Muscle of back (tissue), 11 donors: ENCODE measurements around the gene SNTG2. TPM values are rescaled to one million over a fixed set of nuclear protein-coding genes. Genes with fewer than 3 reads are reported as not detected.

ENCODE experiments used
- DNase-seq, 3 donors: peaks; one replicate each; pipeline versions ENCODE4 v3.0.0 to v3.0.0-alpha.2; 2013
- polyA plus RNA-seq, 10 donors: library from polyadenylated mRNA; unstranded; fragments of 120-200 nt; gene quantifications; one replicate each; pipeline ENCODE4 v1.2.1, GENCODE V29; 2013; ENCODE audit not compliant: insufficient read length in 10 of 10

The SNTG2 gene
- polyA plus RNA-seq, 10 donors: 0.16 to 0.62 (median 0.45) TPM; not detected in 2

DNA sequence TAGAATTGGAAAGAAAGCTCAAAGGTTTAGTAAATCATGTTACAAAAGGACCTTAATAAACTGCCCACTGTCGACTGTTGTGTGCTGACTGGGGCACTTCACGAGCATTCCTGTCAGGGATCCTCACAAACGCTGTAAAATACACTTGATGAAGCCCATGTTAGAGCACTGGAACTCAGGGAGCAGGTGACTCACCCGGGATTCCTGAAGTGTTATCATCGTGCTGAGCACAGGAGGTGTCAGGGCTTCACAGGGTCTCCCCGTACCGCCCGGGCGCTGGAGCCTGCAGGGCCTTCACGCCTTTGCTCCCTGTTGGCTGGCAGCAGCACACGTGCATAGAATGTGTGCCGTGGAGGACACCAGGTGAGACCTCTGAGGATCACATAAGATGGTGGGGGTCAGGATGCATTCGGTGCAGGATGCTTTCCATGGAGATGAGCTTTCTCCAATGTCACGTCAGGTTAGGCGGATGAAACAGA, 187.3 kb downstream of the SNTG2 start:
- DNase-seq: no peak

DNA sequence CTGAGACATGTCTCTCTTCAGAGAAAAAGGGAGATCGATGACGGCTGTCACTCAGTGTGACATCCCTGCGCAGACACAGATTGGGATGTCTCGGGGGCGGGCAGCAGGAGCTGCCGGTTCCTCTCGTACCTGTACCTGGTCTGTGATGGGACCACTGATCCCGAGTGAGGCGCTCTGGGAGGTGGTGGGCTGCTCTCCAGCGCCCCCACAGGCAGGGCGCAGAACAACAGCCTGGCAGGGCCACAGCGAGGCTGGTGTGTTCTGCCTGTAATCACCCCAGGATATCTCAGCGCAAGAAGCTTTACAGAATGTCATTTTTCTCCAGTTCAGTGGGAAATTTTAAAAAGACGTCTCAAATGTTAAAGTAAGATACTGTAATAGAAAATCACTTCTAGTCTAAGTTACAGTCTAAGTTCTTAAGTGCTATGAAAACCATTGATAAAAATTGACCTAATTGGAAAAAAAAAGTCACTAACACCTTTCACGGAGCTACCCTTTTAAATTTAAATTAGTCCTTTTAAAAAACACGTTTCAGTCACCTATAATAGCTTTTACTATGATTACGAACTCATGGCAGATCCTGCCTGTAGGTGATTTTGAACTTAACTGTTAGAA, 189.8 kb downstream of the SNTG2 start:
- no peak for DNase-seq

DNA sequence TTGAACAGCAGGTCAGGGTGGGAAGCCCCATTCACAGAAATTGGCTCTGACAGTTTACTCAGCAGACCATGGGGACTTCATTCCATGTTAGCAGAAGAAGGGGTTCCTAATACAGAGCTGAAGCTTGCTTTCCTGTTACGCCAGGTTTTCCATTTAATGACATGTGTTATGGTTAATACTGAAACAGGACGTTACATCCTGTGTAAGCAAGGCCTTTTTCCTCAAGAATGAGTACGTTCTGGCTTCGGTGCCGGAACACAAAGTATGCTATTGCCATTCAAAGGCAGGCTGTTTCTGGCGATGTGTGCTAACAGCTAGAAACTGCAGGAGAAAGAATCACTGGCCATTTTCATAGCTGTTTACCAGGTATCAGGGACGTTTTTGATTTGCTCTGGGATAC, 190.4 kb downstream of the SNTG2 start:
- DNase-seq: peak in 1 of 3 donors; percentile 43

DNA sequence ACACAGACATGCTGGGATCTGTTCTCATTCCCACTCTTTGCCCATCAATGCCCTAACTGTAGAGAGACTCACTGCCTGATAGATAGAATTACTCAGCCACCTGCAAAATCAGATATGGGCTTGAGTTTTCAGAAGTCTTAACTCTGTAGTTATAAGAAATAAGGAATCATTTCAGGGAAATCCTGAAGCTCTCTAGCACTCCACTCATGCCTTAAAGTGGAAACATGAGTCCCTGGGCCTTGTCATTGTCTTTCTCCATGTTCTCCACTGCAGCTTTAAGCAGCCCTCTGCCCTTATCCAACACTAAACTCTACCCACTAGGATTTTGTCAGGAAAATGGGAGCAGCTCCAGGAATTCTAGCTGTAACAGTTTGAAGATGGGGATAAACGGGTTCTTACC, 192.5 kb downstream of the SNTG2 start:
- DNase-seq: no peak

DNA sequence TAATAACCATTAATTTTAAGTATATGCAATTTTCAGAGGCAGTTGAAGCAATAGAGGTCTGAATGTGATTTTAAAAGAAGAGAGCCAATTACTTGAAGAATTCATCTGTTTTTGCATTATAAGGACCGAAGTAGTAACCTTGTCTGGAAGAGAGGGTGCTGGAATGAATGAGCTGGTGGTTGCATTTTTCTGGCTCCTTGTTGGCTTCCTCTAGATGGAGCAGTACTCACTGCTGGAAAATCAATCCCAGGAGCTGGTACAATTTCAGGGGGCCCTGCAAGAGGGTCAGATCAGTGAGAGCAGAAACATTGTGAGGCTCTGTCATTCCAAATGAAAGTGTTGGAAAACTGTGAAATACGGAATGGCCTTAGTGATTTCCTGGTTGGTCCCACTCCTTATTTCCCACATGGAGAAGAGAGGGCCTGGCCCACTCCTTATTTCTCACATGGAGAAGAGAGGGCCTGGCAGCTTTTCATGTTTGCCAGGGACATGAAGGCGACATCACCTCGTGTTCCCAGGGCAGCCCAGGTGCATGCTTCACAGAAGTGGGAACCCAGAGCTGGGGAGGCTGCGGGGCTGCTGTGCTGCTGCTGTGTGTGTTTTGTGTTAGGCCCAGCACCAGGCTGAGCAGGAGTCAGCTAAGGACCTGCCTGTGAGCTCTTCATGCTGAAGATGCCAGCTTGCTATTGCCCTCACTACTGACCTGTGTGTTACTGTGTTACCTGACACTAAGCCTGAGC, 197.4 kb downstream of the SNTG2 start:
- no peak for DNase-seq

DNA sequence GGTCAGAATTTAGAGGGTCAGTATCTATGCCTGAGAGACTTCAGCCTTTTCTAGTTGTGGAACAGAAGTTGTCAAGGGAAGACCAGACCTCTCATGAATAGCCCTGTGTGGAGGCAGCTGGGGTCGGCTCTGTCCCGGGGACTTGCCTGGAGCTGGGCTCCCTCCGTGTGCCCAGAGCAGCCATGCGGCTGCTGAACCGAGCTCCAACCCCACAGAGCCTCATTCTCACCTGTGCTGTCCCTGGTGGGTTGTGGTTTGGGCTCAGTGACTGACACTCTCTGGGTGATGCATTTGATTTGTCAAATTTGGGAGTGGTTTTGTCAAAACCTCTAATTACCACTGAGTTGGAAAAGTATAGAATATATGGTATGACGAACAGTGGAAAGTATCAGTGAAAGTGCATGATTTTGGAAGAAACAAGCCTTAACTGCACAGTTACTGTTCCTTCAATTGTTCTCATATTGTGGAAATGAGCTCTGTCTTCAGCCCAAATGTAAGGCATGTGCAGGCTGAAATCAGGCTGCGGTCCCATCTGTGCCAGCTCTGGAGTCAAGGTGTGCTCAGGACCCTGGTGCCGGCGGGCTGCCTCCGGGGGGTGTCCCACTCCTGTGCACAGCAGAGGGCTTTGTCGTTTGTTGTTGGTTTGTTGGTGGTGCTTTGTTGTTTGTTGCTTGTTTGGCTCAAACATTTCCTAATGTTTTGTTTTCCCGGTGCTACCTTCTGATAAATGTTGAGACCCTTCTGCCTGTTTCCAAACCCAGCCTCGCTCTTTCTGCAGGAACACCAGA, 200.3 kb downstream of the SNTG2 start:
- DNase-seq: no peak

DNA sequence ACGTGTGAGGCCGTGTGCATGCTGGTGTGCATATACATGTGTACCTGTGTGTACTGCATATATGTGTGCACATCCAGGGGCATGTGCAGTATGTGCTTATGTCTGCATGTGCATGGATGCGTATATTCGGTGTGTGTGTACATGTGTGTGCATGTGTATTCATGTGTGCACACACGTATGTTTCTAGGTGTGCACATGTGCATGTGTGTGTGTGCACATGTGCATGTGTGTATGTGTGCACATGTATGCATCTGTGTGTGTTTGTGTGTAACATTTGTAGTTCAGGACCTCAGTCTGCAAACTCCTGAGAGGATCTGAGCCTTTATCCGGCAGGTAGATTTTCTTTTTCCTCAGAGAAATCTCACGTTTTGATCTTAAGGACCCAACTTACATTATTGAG, 201.7 kb downstream of the SNTG2 start:
- DNase-seq: no peak

DNA sequence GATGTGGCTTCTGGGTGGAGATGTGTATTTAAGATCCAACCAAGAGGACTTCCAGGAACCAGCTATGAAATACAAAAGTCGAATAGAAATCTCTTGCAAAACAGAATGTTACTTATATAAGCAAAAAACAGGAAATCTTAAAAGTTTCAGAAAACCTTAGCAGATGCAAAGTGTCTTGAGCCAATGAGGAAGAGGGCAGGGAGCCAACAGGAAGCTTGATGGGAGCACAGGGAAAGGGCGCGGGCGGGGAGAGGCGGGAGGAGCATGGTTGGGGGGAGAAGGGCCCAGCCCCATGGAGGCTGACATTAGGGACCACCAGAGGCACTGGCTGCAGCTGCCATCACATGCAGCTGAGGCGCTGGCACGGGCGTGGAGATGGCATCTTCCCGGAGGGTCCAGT, 203.3 kb downstream of the SNTG2 start:
- DNase-seq: peak; percentile 25 to 80 (median 76)

DNA sequence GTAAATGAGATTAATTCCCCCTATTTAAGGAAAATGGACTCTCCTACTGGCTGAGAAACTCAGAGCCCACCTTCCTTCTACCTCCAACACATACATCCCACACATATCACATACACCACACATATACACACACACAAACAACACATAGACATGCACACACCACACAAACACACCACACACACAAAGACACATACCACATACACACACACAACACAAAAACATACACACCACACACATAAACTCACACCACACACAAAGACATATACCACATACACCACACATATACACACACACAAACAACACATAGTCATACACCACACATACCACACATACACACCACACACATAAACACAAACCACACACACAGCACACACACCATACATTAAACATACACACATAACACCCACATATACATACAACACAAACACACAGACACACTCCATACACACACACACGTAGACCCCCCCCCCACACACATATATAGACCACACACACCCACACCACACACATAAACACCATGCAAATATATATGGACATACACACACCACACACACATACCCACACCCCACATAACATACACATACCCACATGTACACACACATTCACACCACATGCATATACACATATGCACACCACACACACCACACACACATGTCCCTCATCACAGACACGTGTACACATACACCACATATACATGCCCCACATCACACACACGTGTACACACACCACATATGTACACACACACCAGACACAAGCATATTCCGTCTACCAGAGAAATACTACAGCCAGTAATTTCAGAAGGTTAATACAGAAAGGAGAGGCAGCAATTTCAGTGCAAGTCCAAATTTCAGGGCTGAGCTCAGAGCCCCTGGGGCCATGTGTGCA, 204.3 kb downstream of the SNTG2 start:
- DNase-seq: no peak

DNA sequence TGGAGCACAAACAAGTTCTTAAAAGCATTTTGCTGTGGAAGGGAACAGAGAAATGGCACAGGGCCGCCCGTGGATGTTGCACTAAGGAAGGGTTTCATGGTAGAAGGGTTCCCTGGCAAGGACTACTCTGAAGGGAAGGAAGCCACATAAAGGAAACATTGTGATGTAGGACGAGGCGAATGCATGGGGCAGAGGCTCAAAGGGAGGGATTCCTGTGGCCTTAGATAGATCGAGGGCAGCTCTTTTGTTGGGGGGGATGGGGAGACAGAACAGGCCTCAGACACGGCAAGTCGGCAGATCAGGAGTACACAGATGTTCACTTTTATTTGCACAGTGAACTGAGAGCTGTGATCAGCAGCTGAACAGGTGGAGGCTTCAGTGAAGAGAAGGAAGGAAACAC, 205.4 kb downstream of the SNTG2 start:
- no peak for DNase-seq

DNA sequence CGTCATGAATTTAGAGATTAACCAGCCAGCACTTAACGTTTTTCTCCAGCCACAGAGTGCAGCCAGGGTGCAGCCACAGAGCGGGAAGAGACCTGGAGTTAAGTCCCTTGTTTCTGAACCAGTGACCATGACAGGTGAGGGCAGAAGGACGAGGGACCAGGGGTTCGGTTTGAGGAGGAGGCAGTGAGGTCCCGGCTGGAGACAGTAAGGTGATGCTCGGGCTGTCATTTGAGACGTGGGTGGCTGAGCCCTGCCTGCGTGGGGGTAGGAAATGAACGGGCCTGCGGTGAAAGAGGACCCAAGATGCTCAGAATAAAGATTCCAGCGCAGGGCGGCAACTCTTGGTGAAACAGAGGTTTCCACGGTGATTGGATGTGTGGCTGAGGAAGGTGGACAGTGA, 205.9 kb downstream of the SNTG2 start:
- DNase-seq: no peak

DNA sequence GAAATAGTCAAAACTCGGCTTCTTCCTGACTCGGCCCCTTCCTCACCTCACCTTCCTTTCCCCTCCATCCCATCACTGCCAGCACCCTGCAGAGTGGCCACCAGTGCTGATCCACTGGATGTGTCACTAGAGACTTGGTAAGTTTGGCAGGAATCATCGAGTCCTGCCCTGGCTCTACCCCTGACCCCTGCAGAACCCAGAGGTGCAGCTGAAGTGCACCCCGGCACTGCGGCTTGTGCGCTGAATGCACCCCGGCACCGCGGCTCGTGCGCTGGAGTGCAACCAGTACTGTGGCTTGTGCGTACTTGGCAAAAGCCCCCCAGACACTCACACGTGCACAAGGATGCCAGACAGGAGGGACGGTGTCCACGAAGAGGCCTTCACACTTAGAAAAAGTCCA, 206.5 kb downstream of the SNTG2 start:
- DNase-seq: no peak

DNA sequence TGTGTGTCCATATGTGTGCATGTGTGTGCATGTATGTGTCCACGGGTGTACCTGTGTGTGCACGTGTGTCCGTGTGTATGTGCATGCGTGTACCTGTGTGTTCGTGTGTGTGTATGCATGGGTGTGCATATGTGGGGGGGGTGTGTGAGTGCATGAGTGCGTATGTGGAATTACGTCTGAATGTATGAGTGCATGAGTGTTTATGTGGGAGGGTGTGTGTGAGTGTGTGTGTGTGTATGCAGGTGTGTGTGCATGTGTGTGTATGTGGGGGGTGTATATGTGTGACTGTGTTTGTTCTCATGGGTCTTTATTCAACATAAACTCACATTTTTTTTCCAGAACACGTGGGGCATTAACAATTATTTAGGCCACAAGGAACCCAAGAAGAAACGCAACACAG, 208.4 kb downstream of the SNTG2 start:
- DNase-seq: no peak

DNA sequence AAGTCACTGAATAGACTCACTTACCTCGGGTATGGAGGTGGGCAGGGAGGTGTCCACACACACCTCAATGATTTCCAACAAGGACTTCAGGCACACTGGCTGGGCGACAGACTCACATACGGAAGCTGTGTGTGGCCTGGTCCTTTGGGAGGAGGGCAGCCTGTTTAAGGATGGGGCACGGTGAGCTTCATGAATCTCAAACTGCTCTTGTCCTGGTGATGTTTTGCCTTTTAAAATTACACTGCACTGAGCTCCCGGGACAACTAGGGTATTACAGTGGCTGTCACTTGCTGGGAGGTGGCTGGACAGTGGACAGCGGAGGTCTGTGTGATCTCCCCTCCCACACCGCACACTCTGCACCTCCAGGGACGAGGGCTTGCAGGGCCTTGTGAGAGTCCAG, 211.6 kb downstream of the SNTG2 start:
- no peak for DNase-seq

DNA sequence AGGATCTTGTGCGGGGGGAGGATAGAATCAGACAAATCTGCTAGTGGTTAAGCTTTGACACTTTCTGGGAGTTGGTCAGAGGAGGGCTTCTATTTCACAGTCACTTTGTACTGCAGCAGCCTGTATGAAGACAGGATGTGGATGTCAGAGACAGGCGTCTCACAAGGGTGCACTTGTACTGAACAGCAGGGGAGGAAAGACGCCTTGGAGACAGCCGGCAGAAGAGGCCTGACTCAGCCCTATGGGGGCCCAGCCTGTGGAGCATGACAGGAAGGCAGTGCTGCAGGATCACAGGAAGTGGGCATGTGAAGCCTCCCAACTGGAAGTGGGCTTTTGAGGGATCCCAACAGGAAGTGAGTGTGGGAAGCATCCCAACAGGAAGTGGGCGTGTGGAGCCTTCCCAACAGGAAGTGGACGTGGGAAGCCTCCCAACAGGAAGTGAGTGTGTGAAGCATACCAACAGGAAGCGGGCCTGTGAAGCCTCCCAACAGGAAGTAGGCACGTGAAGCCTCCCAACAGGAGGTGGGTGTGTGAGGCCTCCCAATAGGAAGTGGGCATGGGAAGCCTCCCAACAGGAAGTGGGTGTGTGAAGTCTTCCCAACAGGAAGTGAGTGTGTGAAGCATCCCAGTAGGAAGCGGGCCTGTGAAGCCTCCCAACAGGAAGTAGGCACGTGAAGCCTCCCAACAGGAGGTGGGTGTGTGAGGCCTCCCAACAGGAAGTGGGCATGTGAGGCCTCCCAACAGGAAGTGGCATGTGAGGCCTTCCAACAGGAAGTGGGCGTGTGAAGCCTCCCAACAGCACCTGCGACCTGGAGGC, 212.3 kb downstream of the SNTG2 start:
- DNase-seq: no peak

DNA sequence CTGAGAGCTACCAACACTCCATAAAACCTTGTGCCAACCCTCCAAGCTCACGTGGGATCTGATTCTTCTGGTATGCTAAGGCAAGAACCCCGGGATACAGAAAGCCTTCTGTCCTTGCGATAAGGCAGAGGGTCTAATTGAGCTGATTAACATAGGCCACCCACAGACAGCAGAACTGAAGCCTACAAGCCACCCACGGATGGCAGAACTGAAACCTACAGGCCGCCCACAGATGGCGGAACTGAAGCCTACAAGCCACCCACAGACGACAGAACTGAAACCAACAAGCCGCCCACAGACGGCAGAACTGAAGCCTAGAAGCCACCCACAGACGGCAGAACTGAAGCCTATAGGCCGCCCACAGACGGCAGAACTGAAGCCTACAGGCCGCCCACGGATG, 216.3 kb downstream of the SNTG2 start:
- DNase-seq: no peak

DNA sequence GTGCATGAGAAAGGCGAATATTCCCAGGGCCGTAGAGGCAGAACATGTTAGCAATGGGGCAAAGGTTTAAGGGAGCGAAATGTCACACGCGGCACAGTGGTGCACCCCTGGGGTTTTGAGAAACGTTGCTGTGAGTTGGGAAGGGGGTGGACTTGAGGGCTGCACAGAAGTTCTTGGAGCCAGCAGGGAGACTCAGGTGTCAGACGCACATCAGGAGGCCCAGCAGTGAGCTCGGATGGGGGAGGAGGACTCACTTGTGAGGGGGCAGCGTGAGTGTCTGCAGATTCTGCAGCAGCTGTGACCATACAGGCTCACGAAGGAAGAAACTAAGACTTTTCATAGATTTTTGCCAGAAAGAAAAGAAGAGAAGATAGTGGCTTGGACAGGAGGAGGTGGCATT, 218.2 kb downstream of the SNTG2 start:
- no peak for DNase-seq

DNA sequence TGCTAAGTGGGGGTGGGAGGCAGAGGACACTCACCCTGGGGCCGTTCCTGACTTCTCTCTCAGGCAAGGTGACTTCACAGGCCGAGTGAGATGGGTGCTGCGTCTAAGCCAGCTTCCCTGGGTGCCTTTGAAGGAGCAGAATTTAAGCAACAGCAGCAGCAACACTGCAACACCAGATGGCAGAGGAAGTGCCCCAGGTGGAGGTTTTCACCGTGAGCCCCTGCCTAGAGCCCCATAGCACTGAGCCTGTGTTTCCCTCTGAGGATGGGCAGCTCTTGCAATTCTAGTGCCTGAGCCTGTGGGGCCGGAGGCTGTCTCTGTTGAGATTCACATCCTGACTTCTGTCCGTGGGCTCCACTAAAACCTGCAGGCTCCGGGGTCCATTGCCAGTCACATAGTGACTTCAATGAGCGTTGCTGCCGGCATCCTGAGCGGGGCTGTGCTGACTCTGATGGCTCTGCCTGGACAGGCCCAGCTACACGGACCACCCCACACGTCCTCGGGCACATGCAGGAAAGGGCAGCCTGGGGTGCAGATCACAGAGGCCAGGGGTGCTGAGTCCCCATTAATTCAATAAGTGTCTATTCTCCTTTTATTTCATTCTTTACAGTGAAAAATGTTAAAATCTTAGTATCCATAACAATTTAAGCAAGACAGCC, 218.8 kb downstream of the SNTG2 start:
- DNase-seq: no peak

DNA sequence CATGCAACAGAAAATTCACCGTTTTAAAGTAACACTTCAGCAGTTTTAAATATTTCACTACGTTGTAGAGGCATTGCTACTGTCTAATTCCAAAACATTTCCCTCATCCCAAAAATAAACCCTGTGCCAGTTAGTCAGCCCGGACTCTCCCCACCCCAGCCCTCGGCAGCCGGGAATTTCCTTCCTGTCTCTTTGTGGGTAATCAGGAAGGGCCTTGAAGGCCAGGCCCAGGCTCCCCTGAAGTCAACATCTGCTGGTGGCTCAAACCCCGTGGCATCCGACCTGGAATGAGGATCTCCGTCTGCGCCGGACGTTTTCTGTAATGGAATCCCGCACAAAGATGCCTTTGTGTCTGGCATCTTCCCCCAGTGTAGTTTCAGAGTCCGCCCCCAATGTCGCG, 219.6 kb downstream of the SNTG2 start:
- DNase-seq: no peak

DNA sequence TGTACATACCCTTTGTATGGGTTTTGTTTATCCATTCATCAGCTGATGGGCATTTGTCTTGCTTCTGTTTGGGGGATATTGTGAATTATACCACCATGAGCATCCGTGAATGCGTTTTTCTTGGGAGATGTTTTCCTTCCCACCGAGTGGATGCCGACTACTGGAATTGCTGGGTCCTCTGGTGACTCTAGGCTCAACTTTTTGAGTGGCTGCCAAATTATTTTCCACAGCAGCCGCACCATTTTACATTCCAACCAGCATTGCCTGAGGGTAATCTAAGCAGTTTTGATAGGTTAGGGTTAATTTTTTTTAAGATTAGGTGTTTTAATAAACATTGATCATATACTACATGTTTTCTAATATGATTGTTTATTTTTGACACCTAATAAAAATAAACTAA, 220.1 kb downstream of the SNTG2 start:
- no peak for DNase-seq
